Upper lobe of left lung (tissue), 4 donors: ENCODE measurements around the gene GLP1R.

Experiments used
- EP300 ChIP-seq, 4 donors: sonication (generic); formaldehyde crosslinking; IDR thresholded peaks; one replicate each; pipeline ENCODE4 v1.5.1; 2017; ENCODE audit warnings: antibody characterized with exemption in 4 of 4, control low read depth in 2 of 4
- POLR2A ChIP-seq, 4 donors: fragments of 450-650 bp; IDR thresholded peaks; one replicate each; pipeline ENCODE4 v1.5.1; 2016 to 2017; ENCODE audit warnings: antibody characterized with exemption in 4 of 4, mild to moderate bottlenecking in 2 of 4
- POLR2AphosphoS5 ChIP-seq, 2 donors: sonication (generic); formaldehyde crosslinking; IDR thresholded peaks; one replicate each; pipeline ENCODE4 v1.5.1; 2017; ENCODE audit warnings: antibody characterized with exemption in 2 of 2
- TF ChIP-seq, protein P1 (sequence below), 6 experiments: fragments of 450-650 bp in 4 of 6; fragments of 200-600 bp in 2 of 6; sonication (generic) in 2 of 6; IDR thresholded peaks; one replicate each; pipeline ENCODE4 v1.5.1; 2016 to 2019; ENCODE audit warnings: antibody characterized with exemption in 6 of 6

DNA sequence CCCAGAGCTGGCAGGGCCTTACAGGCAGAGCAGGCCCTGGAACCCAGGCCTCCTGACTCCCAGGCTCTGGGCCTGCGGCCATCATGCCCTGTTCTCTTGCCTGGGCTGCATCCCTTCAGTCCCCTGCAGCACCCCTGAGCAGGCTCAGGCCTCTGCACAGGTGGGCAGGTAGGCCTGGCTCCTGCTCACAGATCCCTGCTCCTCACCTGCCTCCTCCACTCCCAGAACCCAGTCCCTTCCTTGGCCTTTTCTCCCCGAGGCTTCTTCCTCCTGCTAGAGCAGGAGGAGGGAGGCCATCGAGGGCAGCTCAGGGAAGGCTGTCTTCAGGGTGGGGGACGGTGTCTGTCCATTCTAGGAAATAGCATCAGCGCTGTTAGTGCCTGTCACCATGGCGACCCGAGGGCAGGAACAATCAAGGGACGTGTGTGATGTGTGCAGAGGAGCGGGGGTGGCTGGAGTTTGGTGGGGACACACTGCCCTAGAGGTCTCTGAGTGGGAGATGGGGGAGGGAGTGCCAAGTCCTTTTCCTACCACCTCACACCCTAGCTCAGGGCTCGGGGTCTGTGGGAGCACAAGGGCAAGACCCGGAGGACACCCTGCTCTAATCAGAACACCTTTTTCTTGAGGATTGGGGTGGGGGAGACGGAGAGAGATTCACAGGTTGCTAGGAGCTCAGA lies 26.6 kb downstream of the GLP1R start:
- TF ChIP-seq, protein P1, sequence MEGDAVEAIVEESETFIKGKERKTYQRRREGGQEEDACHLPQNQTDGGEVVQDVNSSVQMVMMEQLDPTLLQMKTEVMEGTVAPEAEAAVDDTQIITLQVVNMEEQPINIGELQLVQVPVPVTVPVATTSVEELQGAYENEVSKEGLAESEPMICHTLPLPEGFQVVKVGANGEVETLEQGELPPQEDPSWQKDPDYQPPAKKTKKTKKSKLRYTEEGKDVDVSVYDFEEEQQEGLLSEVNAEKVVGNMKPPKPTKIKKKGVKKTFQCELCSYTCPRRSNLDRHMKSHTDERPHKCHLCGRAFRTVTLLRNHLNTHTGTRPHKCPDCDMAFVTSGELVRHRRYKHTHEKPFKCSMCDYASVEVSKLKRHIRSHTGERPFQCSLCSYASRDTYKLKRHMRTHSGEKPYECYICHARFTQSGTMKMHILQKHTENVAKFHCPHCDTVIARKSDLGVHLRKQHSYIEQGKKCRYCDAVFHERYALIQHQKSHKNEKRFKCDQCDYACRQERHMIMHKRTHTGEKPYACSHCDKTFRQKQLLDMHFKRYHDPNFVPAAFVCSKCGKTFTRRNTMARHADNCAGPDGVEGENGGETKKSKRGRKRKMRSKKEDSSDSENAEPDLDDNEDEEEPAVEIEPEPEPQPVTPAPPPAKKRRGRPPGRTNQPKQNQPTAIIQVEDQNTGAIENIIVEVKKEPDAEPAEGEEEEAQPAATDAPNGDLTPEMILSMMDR (IDR thresholded peaks at IDR 0.05) = no peak
- no peak for TF ChIP-seq POLR2A (IDR thresholded peaks at IDR 0.05)
- no peak for TF ChIP-seq POLR2AphosphoS5 (IDR thresholded peaks at IDR 0.05)
- no peak for TF ChIP-seq EP300 (IDR thresholded peaks at IDR 0.05)
